Measurements from ENCODE around the gene ARHGEF19. TPM values are rescaled to one million over a fixed set of nuclear protein-coding genes. Genes with fewer than 3 reads are reported as not detected.
"Not testable (repeated sequence)": the region's sequence is repeated elsewhere in the genome, so short reads cannot be mapped to it uniquely, and the experiment has no call there.

Gene ARHGEF19
- total RNA-seq, 3 donors from 2014 or later, result 5.3 to 13.3 (median 9.0) TPM

DNA sequence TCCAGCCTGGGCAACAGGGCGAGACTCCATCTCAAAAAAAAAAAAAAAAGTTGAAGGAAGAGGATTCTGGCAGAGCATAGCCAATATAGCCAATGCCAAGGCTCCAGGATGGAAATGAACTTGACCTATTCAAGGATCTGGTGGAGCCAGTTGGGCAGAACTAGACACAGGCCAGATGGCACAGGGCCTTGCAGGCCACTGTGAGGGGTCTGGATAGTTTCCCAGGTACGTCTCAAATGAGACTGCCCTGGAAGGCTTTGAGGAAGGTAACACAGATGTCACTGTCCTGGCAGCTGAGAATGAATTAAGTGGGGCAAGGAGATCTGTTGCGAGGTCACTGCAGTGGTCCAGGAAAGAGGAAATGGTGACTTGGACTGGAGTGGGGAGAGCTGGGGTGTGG lies 12.0 kb upstream of the ARHGEF19 start:
- Histone ChIP-seq H3K36me3 (ENCODE audit: low read depth) (no peaks in the 10 kb centered on the region), H3K4me1 (ENCODE audit: low read depth) (peaks cover 3% of the 10 kb centered on the region), H3K9me3 (no peaks in the 10 kb centered on the region), H3K4me3 (no peak overlapping the region)
- TF ChIP-seq, protein P1, sequence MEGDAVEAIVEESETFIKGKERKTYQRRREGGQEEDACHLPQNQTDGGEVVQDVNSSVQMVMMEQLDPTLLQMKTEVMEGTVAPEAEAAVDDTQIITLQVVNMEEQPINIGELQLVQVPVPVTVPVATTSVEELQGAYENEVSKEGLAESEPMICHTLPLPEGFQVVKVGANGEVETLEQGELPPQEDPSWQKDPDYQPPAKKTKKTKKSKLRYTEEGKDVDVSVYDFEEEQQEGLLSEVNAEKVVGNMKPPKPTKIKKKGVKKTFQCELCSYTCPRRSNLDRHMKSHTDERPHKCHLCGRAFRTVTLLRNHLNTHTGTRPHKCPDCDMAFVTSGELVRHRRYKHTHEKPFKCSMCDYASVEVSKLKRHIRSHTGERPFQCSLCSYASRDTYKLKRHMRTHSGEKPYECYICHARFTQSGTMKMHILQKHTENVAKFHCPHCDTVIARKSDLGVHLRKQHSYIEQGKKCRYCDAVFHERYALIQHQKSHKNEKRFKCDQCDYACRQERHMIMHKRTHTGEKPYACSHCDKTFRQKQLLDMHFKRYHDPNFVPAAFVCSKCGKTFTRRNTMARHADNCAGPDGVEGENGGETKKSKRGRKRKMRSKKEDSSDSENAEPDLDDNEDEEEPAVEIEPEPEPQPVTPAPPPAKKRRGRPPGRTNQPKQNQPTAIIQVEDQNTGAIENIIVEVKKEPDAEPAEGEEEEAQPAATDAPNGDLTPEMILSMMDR (IDR thresholded peaks at IDR 0.05), result no peak
- ATAC-seq (no peak), DNase-seq (no peak)
- intact Hi-C loops (cut with DNase I, micrococcal nuclease), result no loop called here

DNA sequence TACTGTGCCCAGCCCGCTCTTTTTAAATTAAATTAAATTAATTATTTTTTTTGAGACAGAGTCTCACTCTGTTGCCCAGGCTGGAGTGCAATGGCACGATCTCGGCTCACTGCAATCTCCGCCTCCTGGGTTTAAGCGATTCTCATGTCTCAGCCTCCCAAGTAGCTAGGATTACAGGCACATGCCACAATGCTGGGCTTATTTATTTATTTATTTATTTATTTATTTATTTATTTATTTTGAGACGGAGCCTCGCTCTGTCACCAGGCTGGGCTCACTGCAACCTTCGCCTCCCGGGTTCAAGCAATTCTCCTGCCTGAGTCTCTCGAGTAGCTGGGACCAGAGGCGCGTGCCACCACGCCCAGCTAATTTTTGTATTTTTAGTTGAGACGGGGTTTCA lies 10.3 kb upstream of the ARHGEF19 start:
- ATAC-seq, result not testable (repeated sequence)

DNA sequence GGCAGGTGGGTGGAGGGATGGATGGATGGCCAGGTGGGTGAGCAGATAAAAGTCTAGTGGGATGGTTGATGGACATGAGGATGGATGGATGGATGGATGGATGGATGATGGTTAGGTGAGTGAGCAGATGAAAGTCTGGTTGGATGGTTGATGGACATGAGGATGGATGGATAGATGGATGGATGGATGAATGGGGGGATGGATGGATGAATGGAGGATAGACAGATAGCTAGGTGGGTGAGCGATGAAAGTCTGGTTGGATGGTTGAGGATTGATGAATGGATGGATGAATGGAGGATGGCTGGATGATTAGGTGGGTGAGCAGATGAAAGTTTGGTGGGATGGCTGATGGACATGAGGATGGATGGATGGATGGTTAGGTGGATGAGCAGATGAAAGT lies 9.0 kb upstream of the ARHGEF19 start:
- no peaks in the 10 kb centered on the region for H3K36me3 ChIP-seq (ENCODE audit: low read depth)
- TF ChIP-seq, protein P1 (IDR thresholded peaks at IDR 0.05), result no peak
- H3K4me3 ChIP-seq, result no peak overlapping the region
- ATAC-seq (no peak), DNase-seq (no peak)
- intact Hi-C loops (cut with DNase I, micrococcal nuclease), result no loop called here
- no peaks in the 10 kb centered on the region for H3K9me3 ChIP-seq
- H3K4me1 ChIP-seq (ENCODE audit: low read depth), result peaks cover 10% of the 10 kb centered on the region

More for the DNA sequence above, 10.3 kb upstream of the ARHGEF19 start:
- intact Hi-C loops (cut with DNase I, micrococcal nuclease); H3K9me3 ChIP-seq; DNase-seq; H3K36me3 ChIP-seq (ENCODE audit: low read depth); H3K4me3 ChIP-seq; H3K4me1 ChIP-seq (ENCODE audit: low read depth): not testable (repeated sequence)

DNA sequence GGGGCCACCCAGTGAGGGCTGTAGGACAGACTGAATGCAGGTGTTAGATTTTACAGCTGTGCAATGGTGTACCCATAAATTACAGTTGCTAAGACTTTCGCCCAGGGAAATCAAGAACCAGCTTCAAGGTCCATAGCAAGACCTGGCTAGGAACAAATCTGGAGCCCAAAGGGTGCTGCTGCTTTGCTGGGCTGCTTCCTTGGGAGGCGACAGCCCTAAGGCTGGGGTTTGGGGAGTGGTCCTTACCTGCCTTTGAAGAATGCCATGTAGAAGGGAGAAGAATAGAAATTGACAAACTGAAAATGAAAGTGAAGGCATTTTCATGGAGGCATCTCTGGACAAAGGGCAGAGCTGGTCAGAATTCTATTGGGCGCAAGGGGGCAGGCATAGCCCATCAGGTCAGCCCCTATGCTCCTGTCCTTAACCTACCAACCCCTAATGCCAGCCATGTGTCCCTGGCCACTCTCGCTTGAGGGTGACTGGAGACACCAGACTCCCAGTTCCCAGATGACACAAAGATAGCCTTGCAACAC lies 7.6 kb upstream of the ARHGEF19 start:
- Histone ChIP-seq H3K9me3 (no peaks in the 10 kb centered on the region), H3K4me3 (no peak overlapping the region), H3K4me1 (ENCODE audit: low read depth) (peaks cover 10% of the 10 kb centered on the region), H3K36me3 (ENCODE audit: low read depth) (no peaks in the 10 kb centered on the region)
- DNase-seq (no peak), ATAC-seq (no peak)
- intact Hi-C loops (cut with DNase I, micrococcal nuclease), result no loop called here
- TF ChIP-seq, protein P1 (IDR thresholded peaks at IDR 0.05), result no peak

DNA sequence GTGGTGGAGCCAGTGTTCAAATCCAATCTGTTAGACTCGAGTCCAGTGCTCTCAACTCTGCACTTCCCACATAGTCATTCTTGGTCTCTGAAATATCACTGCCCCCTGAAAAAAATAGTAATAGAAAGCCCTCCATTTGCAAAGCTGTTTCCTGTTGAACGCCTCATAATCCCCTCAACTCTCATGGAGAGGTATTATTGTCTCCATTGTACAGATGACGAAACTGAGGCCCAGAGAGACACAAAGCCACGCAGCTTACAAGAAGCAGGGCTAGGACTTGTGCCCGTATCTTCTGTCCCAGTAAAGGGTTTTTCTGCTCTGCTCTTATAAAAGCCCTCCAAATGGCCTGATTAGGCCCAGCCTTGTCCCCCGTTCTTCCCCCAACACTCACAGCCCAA lies 6.2 kb upstream of the ARHGEF19 start:
- ATAC-seq (no peak), DNase-seq (no peak)
- Histone ChIP-seq H3K36me3 (ENCODE audit: low read depth) (no peaks in the 10 kb centered on the region), H3K4me3 (no peak overlapping the region), H3K4me1 (ENCODE audit: low read depth) (peaks cover 10% of the 10 kb centered on the region), H3K9me3 (no peaks in the 10 kb centered on the region)
- TF ChIP-seq, protein P1 (IDR thresholded peaks at IDR 0.05), result no peak
- intact Hi-C loops (cut with DNase I, micrococcal nuclease), result no loop called here

DNA sequence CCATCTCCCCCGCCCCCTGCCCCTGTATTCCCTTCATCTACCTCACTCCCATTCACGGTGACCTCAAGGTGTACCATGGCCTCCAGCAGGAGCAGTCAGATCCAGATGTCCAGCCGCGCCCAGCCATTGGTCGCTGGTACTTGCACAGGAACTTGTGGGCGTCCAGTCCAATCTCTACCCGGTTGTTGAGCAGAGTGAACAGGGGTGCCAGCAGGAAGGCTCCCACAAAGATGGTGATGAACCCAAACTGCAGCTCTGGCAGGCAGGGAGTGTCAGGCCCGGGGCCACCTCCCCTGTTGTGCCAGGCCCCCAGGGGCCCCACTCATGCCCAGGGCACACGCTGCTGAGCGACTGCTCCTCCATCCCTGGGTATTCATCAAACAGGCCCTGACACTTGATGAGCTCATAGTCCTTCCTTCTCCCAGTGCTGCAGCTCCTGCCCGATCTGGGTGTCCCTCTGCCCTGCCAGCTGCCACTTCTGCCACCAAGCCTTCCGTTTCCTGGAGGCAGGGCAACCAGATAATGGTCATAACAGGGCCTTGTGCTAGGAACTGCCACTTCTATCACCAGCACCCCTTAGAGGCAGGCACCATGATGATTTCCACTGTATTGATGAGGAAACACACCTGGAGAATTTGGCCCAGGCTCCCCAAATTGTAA lies 5.7 kb upstream of the ARHGEF19 start:
- TF ChIP-seq, protein P1 (IDR thresholded peaks at IDR 0.05), result no peak
- H3K9me3 ChIP-seq, result no peaks in the 10 kb centered on the region
- ATAC-seq, result peak; percentile 45
- peak; percentile 60 to 79 (median 74) for DNase-seq
- peaks cover 10% of the 10 kb centered on the region for H3K4me1 ChIP-seq (ENCODE audit: low read depth)
- intact Hi-C loops (cut with DNase I, micrococcal nuclease), result no loop called here
- H3K4me3 ChIP-seq, result no peak overlapping the region
- H3K36me3 ChIP-seq (ENCODE audit: low read depth), result no peaks in the 10 kb centered on the region
